Measurements from ENCODE around the gene WNT5B.

DNA sequence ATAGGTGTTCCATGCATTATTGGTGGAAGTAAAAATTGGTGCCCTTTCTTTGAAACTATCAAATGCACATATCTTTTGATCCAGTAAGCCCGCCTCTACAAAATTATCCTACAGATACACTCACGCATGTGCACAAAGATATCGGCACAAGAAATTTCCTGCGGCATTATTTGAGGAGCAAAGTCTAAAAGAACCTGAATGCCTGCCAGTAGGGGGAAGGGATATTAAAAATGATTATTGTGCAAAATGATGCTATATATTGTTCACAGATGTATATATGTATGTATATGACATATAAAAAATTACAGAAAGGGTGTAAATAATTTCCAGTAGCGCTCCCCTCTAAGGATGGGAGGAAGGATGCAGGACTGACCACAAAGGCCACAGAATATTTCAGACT lies 37.2 kb downstream of the WNT5B start:
- TF ChIP-seq, protein P1, sequence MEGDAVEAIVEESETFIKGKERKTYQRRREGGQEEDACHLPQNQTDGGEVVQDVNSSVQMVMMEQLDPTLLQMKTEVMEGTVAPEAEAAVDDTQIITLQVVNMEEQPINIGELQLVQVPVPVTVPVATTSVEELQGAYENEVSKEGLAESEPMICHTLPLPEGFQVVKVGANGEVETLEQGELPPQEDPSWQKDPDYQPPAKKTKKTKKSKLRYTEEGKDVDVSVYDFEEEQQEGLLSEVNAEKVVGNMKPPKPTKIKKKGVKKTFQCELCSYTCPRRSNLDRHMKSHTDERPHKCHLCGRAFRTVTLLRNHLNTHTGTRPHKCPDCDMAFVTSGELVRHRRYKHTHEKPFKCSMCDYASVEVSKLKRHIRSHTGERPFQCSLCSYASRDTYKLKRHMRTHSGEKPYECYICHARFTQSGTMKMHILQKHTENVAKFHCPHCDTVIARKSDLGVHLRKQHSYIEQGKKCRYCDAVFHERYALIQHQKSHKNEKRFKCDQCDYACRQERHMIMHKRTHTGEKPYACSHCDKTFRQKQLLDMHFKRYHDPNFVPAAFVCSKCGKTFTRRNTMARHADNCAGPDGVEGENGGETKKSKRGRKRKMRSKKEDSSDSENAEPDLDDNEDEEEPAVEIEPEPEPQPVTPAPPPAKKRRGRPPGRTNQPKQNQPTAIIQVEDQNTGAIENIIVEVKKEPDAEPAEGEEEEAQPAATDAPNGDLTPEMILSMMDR (conservative IDR thresholded peaks at IDR 0.05; ENCODE audit: low read length): no peak
- no peak for TF ChIP-seq EZH2phosphoT487 (IDR thresholded peaks at IDR 0.05; ENCODE audit: borderline replicate concordance)

All from Loucy (cell line).